Measurements from ENCODE around the gene UGT8. TPM values are rescaled to one million over a fixed set of nuclear protein-coding genes. Genes with fewer than 3 reads are reported as not detected.

The UGT8 gene
- total RNA-seq, 1 experiment from 2014 or later, result 3.4 TPM

DNA sequence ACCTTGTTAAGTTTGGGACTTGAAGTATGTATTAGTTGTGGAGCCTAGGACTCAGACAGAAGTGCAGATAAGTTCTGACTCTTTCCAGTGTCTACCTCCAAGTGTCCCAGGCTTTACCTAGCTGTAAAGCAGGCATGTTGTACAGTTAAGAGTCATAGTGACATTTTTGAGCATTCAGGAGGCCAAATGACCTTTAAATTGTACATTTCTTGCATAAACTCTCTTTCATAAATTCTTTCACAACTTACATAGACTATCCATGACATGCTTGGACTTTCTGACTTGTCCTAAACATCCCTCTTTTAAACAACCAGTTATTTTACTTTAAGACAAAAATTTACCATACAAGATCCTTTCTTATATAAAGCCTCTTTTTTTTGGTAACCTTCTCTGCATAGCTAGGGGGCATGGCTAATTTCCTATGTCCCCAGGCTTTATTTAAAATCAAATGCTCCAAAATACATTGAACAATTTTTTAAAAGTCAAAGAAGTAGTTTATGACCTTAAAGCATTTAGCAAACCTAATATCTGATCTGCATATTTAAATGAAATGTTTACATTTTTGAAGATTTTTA, 40.1 kb upstream of the UGT8 start:
- intact Hi-C loops (cut with micrococcal nuclease), result no loop called here
- peak; percentile 19 for DNase-seq
- BruUV-seq (replicated peaks), result no TSS peak
- ChIA-PET POLR2A (ENCODE audit: unreplicated experiment) (no interaction called here), CTCF (no interaction called here)
- Histone ChIP-seq H3K4me2 (ENCODE audit: low read length) (no peak overlapping the region), H3K4me1 (ENCODE audit: insufficient read depth, low read length) (no peaks in the 10 kb centered on the region), H3F3A (ENCODE audit: low read length, unreplicated experiment) (no peaks in the 10 kb centered on the region), H3K27ac (ENCODE audit: low read length) (no peak overlapping the region), H3K36me3 (ENCODE audit: low read depth, low read length) (no peaks in the 10 kb centered on the region), H3K9me3 (ENCODE audit: low read length) (peaks cover 15% of the 10 kb centered on the region; the same call in 1 of the 2 replicates), H3K9me2 (replicated peaks; ENCODE audit: low read length) (no peaks in the 10 kb centered on the region), H3K27me3 (ENCODE audit: low read length) (no peaks in the 10 kb centered on the region), H2AFZ (ENCODE audit: low read length) (no peak overlapping the region), H3K4me3 (ENCODE audit: low read length) (no peak overlapping the region), H4K20me1 (ENCODE audit: low read length) (no peaks in the 10 kb centered on the region), H3K79me2 (ENCODE audit: low read length) (no peaks in the 10 kb centered on the region), H3K9ac (ENCODE audit: low read length) (no peak overlapping the region)
- TF ChIP-seq EZH2 (IDR thresholded peaks at IDR 0.05; ENCODE audit: low read length, unreplicated experiment) (no peak), EZH2phosphoT487 (IDR thresholded peaks at IDR 0.05; ENCODE audit: borderline replicate concordance, low read length) (no peak)
- TF ChIP-seq, protein P1, sequence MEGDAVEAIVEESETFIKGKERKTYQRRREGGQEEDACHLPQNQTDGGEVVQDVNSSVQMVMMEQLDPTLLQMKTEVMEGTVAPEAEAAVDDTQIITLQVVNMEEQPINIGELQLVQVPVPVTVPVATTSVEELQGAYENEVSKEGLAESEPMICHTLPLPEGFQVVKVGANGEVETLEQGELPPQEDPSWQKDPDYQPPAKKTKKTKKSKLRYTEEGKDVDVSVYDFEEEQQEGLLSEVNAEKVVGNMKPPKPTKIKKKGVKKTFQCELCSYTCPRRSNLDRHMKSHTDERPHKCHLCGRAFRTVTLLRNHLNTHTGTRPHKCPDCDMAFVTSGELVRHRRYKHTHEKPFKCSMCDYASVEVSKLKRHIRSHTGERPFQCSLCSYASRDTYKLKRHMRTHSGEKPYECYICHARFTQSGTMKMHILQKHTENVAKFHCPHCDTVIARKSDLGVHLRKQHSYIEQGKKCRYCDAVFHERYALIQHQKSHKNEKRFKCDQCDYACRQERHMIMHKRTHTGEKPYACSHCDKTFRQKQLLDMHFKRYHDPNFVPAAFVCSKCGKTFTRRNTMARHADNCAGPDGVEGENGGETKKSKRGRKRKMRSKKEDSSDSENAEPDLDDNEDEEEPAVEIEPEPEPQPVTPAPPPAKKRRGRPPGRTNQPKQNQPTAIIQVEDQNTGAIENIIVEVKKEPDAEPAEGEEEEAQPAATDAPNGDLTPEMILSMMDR (conservative IDR thresholded peaks at IDR 0.05; ENCODE audit: low read depth, low read length), result no peak
- ATAC-seq, result no peak

- intact Hi-C loops (cut with micrococcal nuclease), result no loop called here
- H3K36me3 ChIP-seq (ENCODE audit: low read depth, low read length), result no peaks in the 10 kb centered on the region
- BruUV-seq (replicated peaks), result no TSS peak
- H3K4me2 ChIP-seq (ENCODE audit: low read length), result no peak overlapping the region
- H3K9ac ChIP-seq (ENCODE audit: low read length), result no peak overlapping the region
- H3K79me2 ChIP-seq (ENCODE audit: low read length), result no peaks in the 10 kb centered on the region
- H3K4me1 ChIP-seq (ENCODE audit: insufficient read depth, low read length), result no peaks in the 10 kb centered on the region
- no peaks in the 10 kb centered on the region for H3F3A ChIP-seq (ENCODE audit: low read length, unreplicated experiment)
- H3K9me2 ChIP-seq (replicated peaks; ENCODE audit: low read length), result no peaks in the 10 kb centered on the region
- ChIA-PET POLR2A (ENCODE audit: unreplicated experiment) (no interaction called here), CTCF (no interaction called here)
- no peak overlapping the region for H2AFZ ChIP-seq (ENCODE audit: low read length)
- no peaks in the 10 kb centered on the region for H4K20me1 ChIP-seq (ENCODE audit: low read length)
- H3K27ac ChIP-seq (ENCODE audit: low read length), result no peak overlapping the region
- no peak for DNase-seq
- peaks cover 15% of the 10 kb centered on the region; the same call in 1 of the 2 replicates for H3K9me3 ChIP-seq (ENCODE audit: low read length)
- no peak for ATAC-seq
- H3K4me3 ChIP-seq (ENCODE audit: low read length), result no peak overlapping the region
- TF ChIP-seq EZH2 (IDR thresholded peaks at IDR 0.05; ENCODE audit: low read length, unreplicated experiment) (no peak), EZH2phosphoT487 (IDR thresholded peaks at IDR 0.05; ENCODE audit: borderline replicate concordance, low read length) (no peak)
- TF ChIP-seq, protein P1 (conservative IDR thresholded peaks at IDR 0.05; ENCODE audit: low read depth, low read length), result no peak
- H3K27me3 ChIP-seq (ENCODE audit: low read length), result no peaks in the 10 kb centered on the region
Observed at GRCh38 chr4:114561590-114561989, 37.0 kb upstream of the UGT8 start.

- CTCF ChIA-PET, result no interaction called here
- intact Hi-C loops (cut with micrococcal nuclease), result loop anchor here (2.0 kb wide), 1 partner anchor 50 kb away; no protein-coding TSS in a partner anchor
- TF ChIP-seq, protein P1 (conservative IDR thresholded peaks at IDR 0.05; ENCODE audit: low read depth, low read length), result no peak
- TF ChIP-seq EZH2 (IDR thresholded peaks at IDR 0.05; ENCODE audit: low read length, unreplicated experiment) (no peak), EZH2phosphoT487 (IDR thresholded peaks at IDR 0.05; ENCODE audit: borderline replicate concordance, low read length) (no peak)
- H3K4me1 ChIP-seq (ENCODE audit: insufficient read depth, low read length), result no peaks in the 10 kb centered on the region
- H3K9me2 ChIP-seq (replicated peaks; ENCODE audit: low read length), result no peaks in the 10 kb centered on the region
- no TSS peak for BruUV-seq (replicated peaks)
- H3K27ac ChIP-seq (ENCODE audit: low read length), result no peak overlapping the region
- no peaks in the 10 kb centered on the region for H3K36me3 ChIP-seq (ENCODE audit: low read depth, low read length)
- no peak overlapping the region for H3K4me2 ChIP-seq (ENCODE audit: low read length)
- no peaks in the 10 kb centered on the region for H3K79me2 ChIP-seq (ENCODE audit: low read length)
- H3K27me3 ChIP-seq (ENCODE audit: low read length), result no peaks in the 10 kb centered on the region
- H3F3A ChIP-seq (ENCODE audit: low read length, unreplicated experiment), result no peaks in the 10 kb centered on the region
- DNase-seq (no peak), ATAC-seq (peak; percentile 23; the same call in 1 of the 2 replicates)
- H4K20me1 ChIP-seq (ENCODE audit: low read length), result no peaks in the 10 kb centered on the region
- H3K4me3 ChIP-seq (ENCODE audit: low read length), result no peak overlapping the region
- H3K9ac ChIP-seq (ENCODE audit: low read length), result no peak overlapping the region
- POLR2A ChIA-PET (ENCODE audit: unreplicated experiment), result interaction anchor here (0.9 kb wide), 1 partner anchor 778 kb away, joined by 5 read pairs; no protein-coding TSS in a partner anchor
- no peak overlapping the region for H2AFZ ChIP-seq (ENCODE audit: low read length)
- peaks cover 10% of the 10 kb centered on the region; the same call in 1 of the 2 replicates for H3K9me3 ChIP-seq (ENCODE audit: low read length)
Observed at GRCh38 chr4:114562176-114562904, 36.3 kb upstream of the UGT8 start.
